NB4 (cell line): Measurements from ENCODE around the gene EDARADD.

Experiments used
- POLR2A ChIP-seq: IDR thresholded peaks from 2 replicates; pipeline ENCODE4 v1.6.1; 2011; ENCODE audit warnings: mild to moderate bottlenecking; ENCODE audit not compliant: insufficient read length; ENCODE audit errors: extremely low read depth
- TF ChIP-seq, protein P1 (sequence below): IDR thresholded peaks from one replicate; pipeline ENCODE4 v1.5.1; 2012; ENCODE audit warnings: low read depth, low read length
- TF ChIP-seq, protein P2 (sequence below): IDR thresholded peaks from 2 replicates; pipeline ENCODE4 v1.6.1; 2011; ENCODE audit warnings: low read depth, low read length

DNA sequence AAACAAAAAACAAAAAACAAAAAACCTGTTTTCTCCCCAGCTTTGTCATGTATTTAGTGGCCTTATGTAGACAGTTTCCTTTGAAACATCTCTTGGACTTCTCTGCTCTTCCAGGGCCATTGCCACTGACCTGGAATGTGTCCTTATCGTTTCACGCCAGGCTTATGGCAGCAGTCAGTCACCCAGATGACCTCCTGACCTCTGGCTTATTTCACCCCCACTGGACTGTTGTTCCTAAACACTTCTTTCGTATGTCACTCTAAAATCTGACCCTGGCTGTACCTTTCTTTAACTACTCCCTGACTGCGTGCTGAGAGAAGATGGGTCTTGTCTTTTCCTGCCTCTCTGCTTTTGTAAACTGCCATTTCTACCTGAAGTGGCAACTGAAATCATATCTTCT lies 138.8 kb downstream of the EDARADD start:
- no peak for TF ChIP-seq POLR2A
- TF ChIP-seq, protein P1, sequence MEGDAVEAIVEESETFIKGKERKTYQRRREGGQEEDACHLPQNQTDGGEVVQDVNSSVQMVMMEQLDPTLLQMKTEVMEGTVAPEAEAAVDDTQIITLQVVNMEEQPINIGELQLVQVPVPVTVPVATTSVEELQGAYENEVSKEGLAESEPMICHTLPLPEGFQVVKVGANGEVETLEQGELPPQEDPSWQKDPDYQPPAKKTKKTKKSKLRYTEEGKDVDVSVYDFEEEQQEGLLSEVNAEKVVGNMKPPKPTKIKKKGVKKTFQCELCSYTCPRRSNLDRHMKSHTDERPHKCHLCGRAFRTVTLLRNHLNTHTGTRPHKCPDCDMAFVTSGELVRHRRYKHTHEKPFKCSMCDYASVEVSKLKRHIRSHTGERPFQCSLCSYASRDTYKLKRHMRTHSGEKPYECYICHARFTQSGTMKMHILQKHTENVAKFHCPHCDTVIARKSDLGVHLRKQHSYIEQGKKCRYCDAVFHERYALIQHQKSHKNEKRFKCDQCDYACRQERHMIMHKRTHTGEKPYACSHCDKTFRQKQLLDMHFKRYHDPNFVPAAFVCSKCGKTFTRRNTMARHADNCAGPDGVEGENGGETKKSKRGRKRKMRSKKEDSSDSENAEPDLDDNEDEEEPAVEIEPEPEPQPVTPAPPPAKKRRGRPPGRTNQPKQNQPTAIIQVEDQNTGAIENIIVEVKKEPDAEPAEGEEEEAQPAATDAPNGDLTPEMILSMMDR, result no peak
- TF ChIP-seq, protein P2, sequence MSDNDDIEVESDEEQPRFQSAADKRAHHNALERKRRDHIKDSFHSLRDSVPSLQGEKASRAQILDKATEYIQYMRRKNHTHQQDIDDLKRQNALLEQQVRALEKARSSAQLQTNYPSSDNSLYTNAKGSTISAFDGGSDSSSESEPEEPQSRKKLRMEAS, result no peak
